NK-92 (cell line): ENCODE results near the gene SRSF10.
A peak's percentile ranks its signal among the peaks of the same experiment; 100 is the strongest.
"Not testable (repeated sequence)": the region's sequence is repeated elsewhere in the genome, so short reads cannot be mapped to it uniquely, and the experiment has no call there.

ENCODE experiments used
- DNase-seq: peaks from one replicate; lab custom pipeline; 2025; ENCODE audit not compliant: unreplicated experiment; lab: John Stamatoyannopoulos, UW

The SRSF10 gene

GRCh38 chr1:23959461-23960290 lies 20.5 kb downstream of the SRSF10 start, which contains the start of gene PNRC2:
TSS of gene PNRC2 (plus strand) at chr1:23959828. CDS start at chr1:23961458, 1,630 bp downstream.
- peak; percentile 79 for DNase-seq

- peak; percentile 68 for DNase-seq
These were observed 21.2 kb downstream of the SRSF10 start for GRCh38 chr1:23958810-23959460.

GRCh38 chr1:23958040-23958809 lies 21.9 kb downstream of the SRSF10 start:
- DNase-seq = not testable (repeated sequence)

- no peak for DNase-seq
These were observed 23.0 kb downstream of the SRSF10 start for GRCh38 chr1:23957096-23957495.

- DNase-seq = no peak
These were observed 27.1 kb downstream of the SRSF10 start for GRCh38 chr1:23953020-23953419.

- DNase-seq = no peak
These were observed 32.8 kb downstream of the SRSF10 start for GRCh38 chr1:23947366-23947765.

- no peak for DNase-seq
These were observed 43.5 kb downstream of the SRSF10 start for GRCh38 chr1:23936481-23937176.

GRCh38 chr1:23931491-23931880 lies 48.6 kb downstream of the SRSF10 start:
- DNase-seq = no peak

GRCh38 chr1:23930861-23931490 lies 49.2 kb downstream of the SRSF10 start:
- no peak for DNase-seq

- DNase-seq = no peak
These were observed 49.9 kb downstream of the SRSF10 start for GRCh38 chr1:23930270-23930669.

- no peak for DNase-seq
These were observed 51.3 kb downstream of the SRSF10 start for GRCh38 chr1:23928789-23929188.

- no peak for DNase-seq
These were observed 53.0 kb downstream of the SRSF10 start for GRCh38 chr1:23927097-23927496.

GRCh38 chr1:23925279-23925678 lies 54.8 kb downstream of the SRSF10 start:
- DNase-seq = no peak

- no peak for DNase-seq
These were observed 55.5 kb downstream of the SRSF10 start for GRCh38 chr1:23924601-23925000.

GRCh38 chr1:23923592-23924499 lies 56.3 kb downstream of the SRSF10 start:
- no peak for DNase-seq

GRCh38 chr1:23922321-23922943 lies 57.7 kb downstream of the SRSF10 start:
- no peak for DNase-seq

- no peak for DNase-seq
These were observed 63.7 kb downstream of the SRSF10 start for GRCh38 chr1:23916209-23917131.

- no peak for DNase-seq
These were observed 64.7 kb downstream of the SRSF10 start for GRCh38 chr1:23915466-23915865.
